Activated CD8-positive, alpha-beta memory T cell treated with anti-CD3 and anti-CD28 coated beads for 4 hours (primary cell): ENCODE results near the gene KLK2.
A peak's percentile ranks its signal among the peaks of the same experiment; 100 is the strongest.

ENCODE experiments used
- DNase-seq, 2 donors: peaks; one replicate each; pipeline ENCODE4 v3.0.0-alpha.2; 2020; ENCODE audit warnings: low read depth in 2 of 2

Gene KLK2

DNA sequence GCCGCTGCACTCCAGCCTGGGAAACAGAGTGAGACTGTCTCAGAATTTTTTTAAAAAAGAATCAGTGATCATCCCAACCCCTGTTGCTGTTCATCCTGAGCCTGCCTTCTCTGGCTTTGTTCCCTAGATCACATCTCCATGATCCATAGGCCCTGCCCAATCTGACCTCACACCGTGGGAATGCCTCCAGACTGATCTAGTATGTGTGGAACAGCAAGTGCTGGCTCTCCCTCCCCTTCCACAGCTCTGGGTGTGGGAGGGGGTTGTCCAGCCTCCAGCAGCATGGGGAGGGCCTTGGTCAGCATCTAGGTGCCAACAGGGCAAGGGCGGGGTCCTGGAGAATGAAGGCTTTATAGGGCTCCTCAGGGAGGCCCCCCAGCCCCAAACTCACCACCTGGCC is at the start of gene KLK2:
Gene KLK2 (plus strand): TSS at position 384 of the 400 bp plus-strand sequence. CDS start 35 bp downstream, outside the sequence.
- DNase-seq: no peak

DNA sequence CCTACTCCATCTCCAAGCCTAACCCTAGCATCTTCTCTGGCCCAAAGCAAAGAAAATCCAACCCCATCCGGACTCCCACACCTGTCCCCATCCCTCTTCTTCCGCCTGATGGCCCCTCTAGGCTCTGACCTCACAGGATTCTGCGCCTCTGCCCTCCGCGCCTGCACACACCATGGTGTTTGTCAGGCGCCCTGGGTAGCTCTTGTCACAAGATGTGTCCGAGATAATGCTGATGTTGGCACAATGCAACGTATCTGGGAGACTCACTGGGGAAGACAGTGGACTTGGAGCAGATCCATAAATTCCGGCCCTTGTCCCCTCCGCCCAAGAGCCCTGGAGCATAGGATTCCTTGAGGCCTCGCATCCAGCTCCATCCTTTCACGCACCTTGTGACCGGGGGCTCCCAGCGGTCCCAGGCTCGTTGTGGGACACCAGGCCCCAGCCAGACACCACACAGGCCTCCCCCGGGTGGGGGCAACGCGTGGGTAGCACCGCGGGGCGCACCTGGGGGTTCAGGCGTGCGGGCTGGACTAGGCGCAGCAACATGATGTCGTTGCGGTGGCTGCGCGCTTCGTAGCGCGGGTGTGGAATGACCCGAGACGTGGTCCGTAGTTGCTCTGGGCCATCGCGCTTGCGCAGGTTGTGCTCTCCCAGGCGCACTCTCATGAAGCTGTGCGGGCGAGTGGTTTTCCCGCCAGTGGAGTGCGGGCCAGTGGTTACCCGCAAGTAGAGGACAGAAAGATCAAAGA is 46.6 kb upstream of the KLK2 start:
- DNase-seq: no peak

GRCh38 chr19:50827476-50827875 is 45.8 kb upstream of the KLK2 start:
- DNase-seq: no peak

DNA sequence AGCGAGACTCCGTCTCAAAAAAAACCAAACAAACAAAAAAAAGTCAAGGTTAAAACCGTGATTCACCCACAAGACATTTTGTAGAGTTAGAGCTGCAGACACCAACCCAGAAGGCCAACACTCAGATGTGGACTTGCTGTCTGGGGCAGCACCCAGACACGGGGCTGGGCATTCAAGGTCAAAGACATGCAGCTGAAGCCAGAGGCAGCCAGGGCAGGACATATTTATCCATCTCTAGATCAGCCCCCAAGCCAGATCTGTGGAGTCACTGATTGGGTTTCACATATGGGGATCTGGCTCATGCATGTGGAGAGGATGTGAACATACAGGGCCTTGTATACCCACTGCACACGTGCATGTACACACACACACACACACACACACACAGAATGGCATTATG is 43.4 kb upstream of the KLK2 start:
- DNase-seq: no peak

DNA sequence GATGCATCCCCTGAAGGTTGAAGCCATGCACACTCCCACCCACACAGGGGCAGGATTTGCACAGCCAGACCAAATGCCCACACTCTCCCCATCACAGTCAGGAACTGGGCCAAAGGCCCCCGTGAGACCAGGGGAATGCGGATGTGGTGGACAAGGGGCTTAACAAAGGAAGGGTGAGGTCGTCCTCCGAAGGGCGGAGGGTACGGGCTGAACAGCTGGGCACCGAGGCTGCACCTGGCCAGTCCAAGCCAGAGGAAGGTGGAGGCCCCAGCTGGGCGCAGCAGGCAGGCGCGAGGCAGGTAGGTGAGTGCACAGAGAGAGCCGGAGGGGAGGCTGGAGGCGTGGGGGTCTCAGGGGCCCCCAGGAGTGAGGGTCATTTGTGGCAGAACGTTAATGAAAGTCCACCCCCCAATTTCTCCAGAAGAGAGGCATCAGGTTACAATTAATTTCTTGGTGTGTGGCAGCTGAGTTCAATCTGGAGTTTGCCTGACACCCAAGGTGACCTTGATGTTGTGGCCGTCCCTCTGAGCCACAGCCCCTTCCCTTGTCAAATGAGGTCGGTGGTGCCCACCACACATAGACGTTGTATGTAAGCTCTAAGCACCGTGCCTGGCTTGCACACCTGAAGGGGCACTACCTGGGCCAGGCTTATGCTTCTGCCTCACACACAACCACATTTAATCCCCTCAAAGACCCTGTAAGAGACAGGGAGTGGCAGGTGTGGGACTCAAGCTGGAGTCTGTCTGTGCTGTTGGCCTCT is 42.8 kb upstream of the KLK2 start:
- DNase-seq: no peak

- DNase-seq: no peak
These were observed 42.2 kb upstream of the KLK2 start for GRCh38 chr19:50831026-50831396.

DNA sequence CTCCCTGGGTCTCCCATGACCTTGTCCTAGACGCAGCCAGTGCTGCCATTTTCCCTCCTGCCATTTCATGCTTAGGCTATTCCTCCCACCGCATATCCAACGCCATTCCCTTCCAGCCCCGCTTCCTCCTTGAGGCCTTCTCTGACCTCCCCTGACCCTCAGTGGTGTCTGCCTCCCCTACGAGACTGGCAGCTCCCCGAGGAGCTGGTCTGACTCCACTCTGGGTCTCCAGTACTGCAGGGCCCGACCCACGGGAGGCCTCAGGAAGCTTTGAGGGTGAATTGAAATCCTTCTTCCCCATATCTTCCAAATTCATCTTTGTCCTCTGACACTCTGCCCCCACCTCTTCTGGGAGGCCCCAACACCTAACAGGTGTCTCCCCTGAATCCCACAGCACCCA is 40.6 kb upstream of the KLK2 start:
- DNase-seq: no peak

DNA sequence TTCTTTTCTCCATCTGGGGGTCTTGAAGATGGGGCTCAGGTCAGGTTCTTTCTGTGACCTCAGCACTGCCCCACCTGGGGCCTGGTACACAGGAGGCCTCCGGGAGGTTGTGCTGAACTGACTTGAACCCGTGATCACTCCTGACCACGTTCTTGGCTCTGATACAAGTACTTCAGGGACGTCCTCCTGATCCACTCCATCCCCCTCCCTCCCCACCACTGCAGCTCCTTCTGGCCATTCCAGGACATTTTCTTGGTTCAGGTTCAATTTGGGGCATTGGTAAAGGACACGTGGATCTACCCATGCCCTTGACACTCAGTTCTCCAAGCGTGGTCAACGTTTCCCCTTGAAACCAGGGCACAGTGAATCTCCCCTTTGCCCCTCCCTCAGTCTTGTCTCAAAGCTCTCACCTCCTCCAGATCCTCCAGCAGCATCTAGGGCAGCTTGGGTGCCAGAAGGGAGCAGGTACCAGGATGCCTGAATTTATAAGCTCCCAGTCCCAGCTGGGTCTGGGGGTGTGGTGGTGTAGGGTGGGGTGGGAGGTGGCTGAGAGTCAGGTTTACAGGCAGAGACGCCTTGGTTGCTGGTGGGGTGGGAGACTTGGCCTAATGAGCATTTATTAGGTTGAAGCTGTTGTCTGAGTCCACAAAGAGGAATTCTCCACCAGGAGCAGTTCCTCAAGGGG is 40.0 kb upstream of the KLK2 start, which contains the start of gene KLK15:
Gene KLK15 (minus strand): TSS at position 458 of the 685 bp plus-strand sequence. CDS start 2,082 bp downstream, outside the sequence.
- no peak for DNase-seq

GRCh38 chr19:50833802-50834167 is 39.5 kb upstream of the KLK2 start:
- DNase-seq: no peak

GRCh38 chr19:50835103-50835784 is 38.0 kb upstream of the KLK2 start:
- DNase-seq: no peak

DNA sequence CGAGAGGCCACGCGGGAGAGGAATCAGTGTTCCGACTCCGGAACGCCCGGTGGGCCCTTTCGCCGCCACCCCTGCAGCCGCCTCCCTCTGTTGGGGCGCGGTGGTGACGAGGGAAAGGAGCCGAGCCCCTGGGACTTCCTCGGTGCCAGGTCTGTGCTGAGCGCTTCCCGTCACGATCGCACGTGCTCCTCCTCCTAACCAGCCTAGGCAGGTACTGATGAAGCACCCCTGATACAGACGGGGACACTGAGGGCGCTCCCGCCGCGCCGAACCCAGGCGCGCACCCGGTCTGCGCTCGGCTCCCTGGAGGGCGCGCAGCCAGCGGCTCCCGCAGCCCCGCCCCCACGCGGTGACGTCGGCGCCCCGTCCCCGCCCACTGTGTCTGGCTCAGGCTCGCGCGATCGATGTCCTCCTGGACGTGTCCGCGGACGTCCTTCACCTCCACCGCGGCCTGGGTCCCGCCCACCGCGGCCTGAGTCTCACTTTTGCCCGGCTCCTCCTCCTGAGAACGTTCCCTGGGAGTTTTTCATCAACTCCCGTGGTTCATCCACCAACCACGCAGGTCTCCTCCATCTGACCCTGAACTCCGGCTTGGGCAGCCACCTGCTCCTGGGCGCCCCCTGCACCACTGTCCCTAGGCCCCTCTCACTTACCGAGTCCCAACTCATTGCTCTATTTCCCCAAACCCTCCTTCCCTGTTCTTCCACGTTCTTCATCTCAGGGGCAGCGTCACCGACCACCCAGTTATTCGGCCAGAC is 37.3 kb upstream of the KLK2 start:
- peak; percentile 24 to 32 for DNase-seq

DNA sequence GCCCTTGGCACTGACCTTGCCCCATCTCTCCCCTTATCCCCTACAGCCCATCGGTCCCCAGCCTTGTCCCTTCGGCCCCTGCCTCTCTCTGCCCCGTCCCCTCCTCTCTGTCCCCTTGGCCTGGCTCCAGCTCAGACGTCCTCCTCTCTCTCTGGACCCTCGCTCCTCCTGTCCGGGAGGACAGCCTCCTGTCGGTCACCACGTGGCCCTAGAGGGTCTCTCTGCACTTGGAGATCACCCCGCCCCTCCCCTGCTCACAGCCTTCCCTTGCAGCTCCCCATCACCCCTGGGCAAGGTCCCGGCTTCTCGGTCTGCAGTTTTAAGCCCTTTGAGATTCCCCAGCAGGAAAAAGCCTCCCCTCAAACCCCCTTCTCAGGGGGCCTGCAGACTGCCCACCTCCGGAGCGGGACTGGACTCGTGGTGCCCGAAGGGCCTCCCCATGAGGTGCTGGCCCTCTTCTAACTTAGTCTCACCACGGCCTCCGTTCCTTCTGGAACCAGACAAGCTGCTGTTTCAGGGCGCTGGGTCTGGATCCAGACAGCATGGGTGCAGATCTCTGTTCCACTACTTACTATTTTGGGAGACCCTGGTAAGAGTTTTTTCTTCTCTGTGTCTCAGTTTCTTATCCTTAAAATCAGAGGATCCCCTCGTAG is 36.6 kb upstream of the KLK2 start:
- DNase-seq: no peak

- no peak for DNase-seq
These were observed 35.9 kb upstream of the KLK2 start for GRCh38 chr19:50837300-50837699.

DNA sequence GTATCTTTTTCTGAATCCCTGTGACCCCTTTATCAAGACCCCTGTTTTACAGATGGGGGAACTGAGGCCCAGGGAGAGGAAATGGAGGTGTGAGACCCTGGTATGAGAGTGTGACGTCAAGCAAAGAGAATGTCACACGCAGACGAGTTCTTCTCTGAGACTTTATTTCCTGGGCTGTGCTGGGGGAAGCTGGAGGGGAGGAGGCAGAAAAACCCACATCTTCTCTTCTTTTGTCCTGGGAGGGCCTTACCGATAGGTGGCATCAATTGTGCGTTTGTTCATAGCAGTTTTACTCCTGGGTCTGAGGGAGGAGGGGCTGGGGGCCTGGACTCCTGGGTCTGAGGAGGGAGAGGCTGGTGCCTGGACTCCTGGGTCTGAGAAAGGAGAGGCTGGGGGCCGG is 35.0 kb upstream of the KLK2 start:
- DNase-seq: no peak

DNA sequence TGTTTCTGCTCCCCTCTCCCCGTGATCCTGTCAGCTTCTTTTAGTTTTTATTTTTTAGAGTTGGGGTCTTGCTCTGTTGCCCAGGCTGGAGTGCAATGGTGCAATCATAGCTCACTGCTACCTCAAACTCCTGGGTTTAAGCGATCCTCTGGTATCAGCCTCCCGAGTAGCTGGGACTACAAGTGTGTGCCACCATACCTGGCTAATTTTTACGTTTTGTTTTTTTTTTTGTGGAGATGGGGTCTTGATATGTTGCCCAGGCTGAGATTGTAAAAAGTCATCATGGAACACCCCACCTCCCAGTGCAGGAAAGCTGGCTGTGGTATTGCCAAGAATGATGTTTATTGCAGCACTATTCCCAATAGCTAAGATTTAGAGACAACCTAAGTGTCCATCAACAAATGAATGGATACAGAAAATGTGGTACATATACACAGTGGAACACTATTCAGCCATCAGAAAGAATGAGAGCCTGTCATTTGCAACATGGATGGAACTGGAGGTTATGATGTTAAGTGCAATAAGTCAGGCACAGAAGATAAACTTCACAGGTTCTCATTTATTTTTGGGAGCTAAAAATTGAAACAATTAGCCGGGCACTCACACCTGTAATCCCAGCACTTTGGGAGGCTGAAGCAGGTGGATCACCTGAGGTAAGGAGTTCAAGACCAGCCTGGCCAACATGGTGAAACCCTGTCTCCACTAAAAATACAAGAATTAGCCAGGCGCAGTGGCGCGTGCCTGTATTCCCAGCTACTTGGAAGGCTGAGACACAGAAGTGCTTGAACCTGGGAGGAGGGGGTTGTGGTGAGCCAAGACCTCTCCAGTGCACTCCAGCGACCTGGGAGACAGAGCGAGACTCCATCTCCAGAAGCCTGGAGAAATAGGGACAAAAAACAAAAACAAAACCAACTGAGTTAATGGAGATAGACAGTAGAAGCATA is 33.3 kb upstream of the KLK2 start:
- no peak for DNase-seq

GRCh38 chr19:50842130-50842529 is 31.1 kb upstream of the KLK2 start:
- no peak for DNase-seq

DNA sequence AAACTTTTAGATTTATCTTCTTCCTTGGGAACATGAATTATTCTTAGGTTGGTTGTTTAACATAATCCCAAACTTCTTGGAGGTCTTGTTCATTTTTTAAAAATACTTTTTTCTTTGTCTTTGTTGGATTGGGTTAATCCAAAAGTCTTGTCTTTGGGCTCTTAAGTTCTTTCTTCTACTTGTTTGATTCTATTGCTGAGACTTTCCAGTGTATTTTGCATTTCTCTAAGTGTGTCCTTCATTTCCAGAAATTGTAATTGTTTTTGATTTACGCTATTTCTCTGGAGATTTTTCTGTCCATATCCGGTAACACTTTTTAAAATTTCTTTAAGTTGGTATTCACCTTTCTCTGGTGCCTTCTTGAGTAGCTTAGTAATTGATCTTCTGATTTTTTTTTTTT is 30.0 kb upstream of the KLK2 start:
- no peak for DNase-seq

- DNase-seq: no peak
These were observed 29.5 kb upstream of the KLK2 start for GRCh38 chr19:50843701-50844221.

- DNase-seq: no peak
These were observed 28.8 kb upstream of the KLK2 start for GRCh38 chr19:50844296-50844935.
